Neural progenitor cell (in vitro differentiated cells): ENCODE results near the gene PRSS50.

Experiments
- EZH2 ChIP-seq: fragments of 200-600 bp; sonication (generic); IDR thresholded peaks from 2 replicates; pipeline ENCODE4 v1.6.1; 2017; ENCODE audit warnings: antibody characterized with exemption, mild to moderate bottlenecking, moderate library complexity
- TF ChIP-seq, protein P1 (sequence below): fragments of 200-600 bp; sonication (generic); IDR thresholded peaks from 2 replicates; pipeline ENCODE4 v1.5.1; 2017; ENCODE audit warnings: antibody characterized with exemption, mild to moderate bottlenecking

DNA sequence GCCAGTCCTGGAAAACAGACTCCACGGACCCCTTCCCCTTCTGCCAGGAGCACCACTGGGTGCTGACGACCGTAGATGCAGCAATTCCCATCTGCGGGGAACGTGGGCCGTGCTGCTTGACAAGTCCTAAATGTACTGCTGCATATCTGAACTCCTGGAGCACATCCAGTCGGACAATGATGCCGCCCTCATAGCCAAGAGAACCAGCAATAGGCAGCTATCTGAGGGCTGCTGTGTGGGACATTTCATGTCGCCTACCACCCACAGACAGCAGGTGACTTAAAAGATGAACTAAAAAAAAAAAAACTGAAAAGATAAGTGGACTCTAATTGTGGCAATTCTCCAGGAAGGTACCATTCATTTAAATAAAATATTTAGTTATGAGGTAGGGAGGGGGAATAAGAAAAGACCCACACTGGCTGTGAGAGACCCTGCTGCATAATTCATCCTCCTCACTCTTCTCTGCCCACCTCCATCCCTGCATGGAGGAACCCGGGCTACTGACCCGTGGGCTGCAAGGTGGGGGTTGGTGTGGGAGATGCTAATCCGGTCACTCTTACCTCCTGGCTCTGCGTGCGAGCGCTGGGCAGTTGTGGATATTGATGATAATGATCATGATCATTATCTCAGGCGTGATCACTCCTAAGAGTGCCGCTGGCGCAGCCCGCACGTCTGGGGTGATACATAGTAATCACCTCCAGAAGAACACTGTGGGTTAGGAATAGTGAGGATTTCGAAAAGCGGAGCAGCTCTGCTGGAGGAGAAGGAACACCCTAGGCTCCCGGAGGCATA is 52.5 kb downstream of the PRSS50 start:
- TF ChIP-seq, protein P1, sequence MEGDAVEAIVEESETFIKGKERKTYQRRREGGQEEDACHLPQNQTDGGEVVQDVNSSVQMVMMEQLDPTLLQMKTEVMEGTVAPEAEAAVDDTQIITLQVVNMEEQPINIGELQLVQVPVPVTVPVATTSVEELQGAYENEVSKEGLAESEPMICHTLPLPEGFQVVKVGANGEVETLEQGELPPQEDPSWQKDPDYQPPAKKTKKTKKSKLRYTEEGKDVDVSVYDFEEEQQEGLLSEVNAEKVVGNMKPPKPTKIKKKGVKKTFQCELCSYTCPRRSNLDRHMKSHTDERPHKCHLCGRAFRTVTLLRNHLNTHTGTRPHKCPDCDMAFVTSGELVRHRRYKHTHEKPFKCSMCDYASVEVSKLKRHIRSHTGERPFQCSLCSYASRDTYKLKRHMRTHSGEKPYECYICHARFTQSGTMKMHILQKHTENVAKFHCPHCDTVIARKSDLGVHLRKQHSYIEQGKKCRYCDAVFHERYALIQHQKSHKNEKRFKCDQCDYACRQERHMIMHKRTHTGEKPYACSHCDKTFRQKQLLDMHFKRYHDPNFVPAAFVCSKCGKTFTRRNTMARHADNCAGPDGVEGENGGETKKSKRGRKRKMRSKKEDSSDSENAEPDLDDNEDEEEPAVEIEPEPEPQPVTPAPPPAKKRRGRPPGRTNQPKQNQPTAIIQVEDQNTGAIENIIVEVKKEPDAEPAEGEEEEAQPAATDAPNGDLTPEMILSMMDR: no peak
- TF ChIP-seq EZH2: no peak
